CD4-positive, alpha-beta T cell treated with Interferon alpha-2 for 1 hour (primary cell): Measurements from ENCODE around the gene IGFN1.
"Not testable (repeated sequence)": the region's sequence is repeated elsewhere in the genome, so short reads cannot be mapped to it uniquely, and the experiment has no call there.

Experiments used
- DNase-seq, 2 donors: peaks; one replicate each; pipeline ENCODE4 v3.0.0-alpha.2; 2020 to 2022

The IGFN1 gene

DNA sequence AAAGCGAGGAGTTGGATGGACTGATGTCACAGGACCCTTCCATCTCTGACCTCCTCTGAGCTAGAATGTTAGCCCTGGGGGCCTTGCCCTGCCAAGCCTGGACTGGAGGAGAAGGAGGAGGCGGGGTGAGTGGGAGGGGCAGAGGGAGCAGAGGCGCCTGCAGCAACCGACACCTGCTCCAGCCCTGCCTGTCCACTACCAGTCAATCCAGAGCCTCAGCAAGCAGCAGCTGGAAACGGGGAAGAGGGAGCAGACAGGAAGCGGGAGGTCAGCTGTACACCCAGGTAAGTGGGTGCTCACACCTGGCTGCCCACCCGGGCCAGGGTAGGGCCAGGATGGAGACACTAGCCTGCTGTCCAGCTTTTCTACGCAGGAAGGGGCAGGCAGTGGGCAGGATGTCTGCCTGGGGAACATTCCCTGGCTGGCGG, at the start of gene IGFN1:
Gene IGFN1, plus strand, starts transcription at position 201 of the 428 bp plus-strand sequence. CDS start 2,470 bp downstream, outside the sequence.
- no peak for DNase-seq

DNA sequence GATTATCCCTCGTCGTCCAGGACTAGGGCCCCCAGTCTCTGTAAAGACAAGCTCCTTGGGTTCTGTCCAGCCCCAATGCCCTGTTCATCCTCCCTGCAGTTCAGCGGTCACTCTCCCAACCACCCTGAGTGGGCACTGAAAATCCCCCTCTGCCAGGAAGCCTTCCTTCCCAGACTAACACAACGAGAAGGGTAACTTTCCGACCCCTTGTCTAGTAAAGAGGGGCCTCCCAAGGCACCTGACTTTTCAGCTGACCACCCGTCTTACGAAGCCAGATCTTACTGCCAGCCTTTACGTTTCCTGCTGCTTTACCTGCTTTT, 49.7 kb upstream of the IGFN1 start:
- DNase-seq, result no peak

DNA sequence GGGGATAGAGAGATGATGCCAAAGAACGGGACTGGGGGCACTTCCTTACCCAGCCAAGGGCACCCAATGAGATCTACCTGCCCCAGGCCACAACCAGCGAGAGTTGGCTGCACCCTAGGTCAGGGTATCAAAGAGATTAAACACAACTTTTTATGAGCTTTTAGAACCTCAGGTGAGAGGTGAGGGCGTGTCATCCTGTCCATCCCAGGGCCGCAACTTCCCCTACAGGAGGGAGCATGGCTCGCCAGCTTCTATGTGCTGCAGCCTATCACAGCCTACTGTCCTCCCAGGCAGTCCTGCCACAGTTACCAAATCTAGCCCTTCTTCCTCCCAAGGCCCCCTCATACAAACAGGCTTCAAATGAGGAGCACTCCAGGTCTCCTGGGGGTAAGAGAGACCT, 49.2 kb upstream of the IGFN1 start:
- DNase-seq, result no peak

DNA sequence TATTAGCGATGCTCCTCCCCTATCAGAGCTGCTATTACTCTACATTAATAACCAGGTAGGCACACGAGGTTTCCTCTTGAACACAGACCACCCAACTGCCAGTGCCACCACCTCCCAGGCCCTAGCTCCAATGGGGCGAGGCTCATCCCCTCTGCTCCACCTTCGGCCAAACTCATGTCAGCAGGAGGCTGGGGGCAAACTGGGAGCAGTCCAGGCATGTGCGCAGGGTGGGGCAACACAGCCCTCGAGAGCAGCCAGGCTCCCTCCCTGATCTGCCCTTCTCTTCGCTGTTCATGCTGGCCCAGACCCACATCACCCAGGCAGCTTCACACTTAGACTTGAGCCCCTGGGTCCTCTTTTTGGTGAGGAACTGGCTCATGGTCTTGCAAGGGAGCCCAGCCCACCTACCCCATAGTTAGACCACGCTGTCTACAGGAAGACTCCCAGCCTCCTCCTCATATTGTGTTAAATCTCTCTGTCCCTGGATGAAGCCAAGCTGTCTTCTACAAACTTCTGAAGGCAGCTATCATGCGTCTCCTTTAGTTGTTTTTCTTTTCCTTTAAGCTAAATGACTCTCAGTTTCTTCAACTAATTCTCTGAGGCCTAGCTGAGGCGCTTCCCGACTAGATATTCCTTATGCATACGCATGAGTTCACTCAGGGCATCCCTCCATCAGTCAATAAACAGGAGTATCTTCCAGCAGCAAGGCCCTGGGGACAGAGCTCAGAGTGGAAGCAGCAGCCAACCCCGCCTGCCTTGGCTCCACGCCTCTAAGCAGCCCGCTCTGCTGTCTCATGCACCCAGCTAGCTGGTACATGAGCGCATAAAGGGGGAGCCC, 48.4 kb upstream of the IGFN1 start:
- DNase-seq, result no peak

DNA sequence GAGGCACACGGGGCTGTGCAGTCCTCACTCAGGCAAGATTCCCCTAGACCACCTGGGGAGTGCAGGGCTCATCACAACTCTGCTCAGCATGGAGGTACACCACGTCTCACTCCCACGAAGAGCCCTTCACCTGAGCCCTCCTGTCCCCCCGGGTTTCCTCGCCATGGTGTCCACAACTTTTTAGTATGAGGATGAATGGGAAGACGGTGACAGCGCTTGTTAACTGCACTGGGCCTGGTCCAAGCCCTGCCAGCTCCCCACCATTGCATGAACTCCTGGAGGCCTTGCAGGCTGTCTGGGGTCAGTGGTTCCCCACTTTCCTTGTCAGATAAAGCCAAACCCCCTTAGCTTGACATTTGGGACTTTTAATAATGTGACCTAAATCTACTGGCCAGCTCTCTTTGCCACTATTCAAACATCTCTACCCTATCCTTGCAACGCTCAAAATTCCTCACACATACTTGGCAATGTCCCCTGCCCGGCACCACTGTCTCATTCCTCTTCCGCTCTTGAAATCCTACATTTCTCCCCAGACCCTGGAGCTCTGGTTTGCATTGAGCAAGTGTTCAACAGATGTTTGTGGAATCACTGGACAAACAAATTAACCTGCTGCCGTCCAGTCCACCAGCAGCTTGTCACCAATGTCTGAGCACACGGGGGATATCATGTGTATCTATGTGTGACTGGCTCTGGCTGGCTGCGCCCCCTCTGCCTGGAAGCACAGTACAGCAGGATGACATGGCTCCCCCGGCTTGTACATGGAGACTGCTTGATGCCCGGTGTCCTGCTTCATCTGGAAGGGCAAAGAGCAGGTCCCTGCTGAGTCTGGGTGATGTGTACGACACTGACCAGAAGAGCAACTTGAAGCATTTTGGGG, 47.5 kb upstream of the IGFN1 start:
- no peak for DNase-seq

DNA sequence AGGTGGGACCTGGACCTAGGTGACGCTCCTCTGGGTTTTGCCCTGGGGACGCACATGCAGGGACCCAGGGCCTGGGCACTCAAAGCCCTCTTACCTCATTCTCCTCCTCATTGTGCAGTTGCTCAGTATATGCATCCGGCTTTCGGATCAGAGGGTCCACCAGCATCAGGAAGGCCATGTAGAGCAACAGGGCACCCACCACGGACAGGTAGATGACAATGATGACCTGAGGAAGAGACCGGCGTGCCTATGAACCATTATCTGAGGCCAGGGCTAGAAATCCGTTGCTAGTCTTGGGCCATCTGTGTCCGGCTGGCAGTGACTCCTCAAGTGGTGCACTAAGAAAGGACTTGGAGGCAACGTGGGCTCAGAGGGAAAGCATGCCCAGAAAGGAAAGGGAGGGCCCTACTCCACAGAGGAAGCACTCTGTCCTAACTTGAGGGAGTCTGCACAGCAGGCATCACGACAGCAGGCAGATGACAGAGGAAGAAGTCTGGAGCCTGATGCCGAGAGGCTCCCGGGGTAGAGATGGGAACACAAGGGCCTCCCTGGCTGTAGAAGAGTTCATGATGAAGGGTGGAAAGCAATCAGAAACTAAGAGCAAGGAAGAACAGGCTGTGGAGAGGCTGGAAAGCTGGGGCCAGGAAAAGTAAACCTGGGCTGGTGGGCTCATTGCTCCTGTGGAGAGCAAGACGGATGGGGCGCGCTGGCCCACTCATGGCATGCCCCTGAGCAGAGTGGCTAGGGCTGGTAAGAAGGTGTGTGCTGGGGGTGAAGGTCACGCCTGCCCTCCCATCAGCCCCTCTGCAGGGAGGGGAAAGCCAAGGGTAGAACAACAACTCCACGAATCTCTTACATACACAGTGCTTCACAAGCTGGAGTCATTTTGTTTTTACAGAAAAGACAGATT, 46.6 kb upstream of the IGFN1 start:
- DNase-seq, result no peak

DNA sequence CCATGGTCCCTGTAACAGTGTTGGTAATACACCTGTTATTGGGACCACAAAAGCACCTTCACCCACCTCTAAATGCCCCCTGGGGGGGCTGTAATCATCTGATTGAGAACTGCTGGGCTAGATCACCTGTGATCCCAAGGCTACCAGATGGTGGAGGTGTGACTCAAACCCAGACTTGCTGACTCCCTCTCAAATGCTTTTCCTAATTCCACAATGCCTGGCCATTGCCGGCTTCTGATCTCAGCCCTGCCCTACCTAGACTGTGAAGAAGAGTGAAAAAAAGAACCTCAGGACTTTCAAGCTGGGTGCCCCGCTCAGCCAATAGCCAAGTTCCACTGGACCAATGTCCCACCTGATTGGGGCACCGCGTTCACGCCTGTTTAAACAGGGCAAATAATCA, 45.9 kb upstream of the IGFN1 start:
- no peak for DNase-seq

DNA sequence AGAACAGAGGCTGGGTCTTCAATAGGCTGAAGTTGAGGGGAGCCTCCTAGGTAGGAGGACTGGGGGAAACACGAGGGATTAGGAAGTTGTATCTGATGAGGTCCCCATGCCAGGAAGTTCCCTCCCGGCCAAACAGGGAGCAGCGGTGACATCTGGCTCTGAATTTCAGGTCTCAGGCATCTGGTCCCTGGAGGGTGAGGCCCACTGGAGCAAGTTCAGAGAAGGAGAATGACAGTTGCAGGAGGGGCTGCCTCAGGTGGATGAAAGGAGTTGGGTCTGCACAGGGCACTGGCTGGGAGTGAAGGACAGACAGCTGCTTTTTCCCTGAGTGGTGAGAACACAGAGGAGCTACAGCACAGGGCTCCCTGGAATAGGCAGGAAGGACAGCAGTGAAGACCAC, 45.5 kb upstream of the IGFN1 start:
- DNase-seq, result no peak

DNA sequence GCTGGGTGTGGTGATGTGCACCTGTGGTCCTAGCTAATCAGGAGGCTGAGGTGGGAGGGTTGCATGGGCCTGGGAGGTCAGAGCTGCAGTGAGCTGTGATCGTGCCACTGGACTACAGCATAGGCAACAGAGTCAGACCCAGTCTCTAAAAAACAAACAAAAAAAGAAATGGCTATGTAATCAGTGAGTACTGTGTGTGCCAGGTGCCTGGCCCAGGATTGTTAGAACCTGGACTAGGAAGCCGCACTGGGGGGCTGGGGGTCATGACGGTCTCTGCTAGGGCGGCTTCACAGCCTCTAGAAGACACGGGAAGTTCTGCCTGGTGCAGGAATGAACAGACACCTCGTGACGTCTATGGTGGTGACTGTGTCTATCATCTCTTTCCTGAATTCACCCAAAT, 44.8 kb upstream of the IGFN1 start:
- DNase-seq, result no peak

DNA sequence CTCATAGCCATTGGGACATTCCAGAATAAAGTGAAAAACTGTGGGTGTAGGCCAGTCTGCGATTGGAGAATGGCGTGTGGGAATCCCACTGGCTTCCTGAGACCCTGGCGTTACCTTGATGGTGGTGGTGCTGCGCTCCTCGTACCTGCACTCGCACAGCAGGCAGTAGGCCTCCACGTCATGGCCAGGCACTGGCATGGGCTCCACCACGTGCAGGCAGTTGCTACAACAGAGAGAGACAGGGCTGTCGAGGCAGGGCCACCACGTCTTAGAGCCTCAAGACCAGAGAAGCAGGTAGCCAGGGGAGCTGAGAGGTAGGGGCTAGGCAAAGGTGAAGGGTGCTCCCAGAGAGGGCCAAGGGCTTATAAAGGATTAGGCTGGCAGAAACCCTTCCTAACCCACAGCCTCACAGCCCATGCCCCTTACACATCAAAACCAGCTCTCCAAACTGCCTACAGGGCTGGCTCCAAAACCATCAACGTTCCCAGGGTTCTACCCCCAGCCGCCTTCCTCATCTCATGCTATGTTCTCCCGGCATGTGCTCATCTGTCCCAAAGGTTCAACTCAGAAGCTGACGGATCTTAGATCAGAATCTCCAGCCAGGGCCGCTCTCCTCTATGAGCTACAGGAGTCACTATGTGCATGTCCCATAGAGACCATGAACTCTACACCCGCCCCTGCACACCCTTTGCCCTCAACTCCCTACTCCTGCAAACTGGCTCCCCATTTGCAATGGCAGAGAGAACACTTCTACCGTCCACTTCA, 43.8 kb upstream of the IGFN1 start:
- no peak for DNase-seq

DNA sequence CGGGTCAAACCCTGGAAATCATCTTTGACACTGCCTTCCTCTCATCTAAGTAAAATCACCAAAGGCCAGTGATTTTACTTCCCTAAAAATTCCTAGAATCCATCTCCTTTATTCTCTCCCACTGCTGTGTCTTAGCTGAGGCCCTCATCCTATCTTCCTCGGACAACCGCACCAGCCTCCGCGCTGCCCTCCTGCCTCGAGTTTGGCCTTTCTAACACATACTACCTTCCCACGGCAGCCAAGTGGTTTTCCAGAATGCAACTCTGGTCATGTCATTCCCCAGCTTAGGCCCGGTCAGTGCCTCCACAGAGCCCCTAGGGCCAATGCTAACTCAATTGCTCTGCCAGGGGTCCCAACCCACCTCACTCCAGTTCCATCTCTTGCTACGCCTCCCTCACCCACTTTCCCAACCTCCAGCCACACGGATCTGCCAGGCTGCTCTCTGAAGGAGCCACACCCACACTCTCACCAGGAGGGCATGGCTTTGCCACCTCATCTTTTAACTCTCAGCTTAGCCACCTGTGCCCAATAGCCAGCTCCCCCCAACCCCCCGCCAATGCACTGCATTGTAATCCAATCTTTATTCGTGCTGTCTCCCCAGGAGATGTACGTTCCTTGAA, 43.1 kb upstream of the IGFN1 start:
- DNase-seq, result no peak

DNA sequence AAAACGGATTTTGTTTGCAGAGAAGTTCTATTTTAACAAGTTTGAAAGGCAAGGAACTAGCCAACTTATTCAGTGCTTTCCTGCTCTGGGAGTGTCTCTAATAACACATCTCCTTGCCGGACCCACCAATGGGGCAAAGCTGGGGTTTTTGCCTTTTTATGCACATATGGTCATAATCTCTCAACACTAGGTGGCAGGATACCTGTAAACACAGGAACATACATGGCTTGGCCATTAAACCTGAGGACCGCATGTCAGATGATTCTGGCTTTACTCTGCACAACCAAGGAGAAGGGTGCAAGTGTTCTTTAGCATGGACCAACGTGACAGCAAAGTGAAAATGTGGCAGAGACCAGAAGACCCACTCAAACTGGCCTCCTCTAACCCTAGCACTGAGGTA, 41.2 kb upstream of the IGFN1 start:
- DNase-seq, result peak in 1 of 2 donors; percentile 32

DNA sequence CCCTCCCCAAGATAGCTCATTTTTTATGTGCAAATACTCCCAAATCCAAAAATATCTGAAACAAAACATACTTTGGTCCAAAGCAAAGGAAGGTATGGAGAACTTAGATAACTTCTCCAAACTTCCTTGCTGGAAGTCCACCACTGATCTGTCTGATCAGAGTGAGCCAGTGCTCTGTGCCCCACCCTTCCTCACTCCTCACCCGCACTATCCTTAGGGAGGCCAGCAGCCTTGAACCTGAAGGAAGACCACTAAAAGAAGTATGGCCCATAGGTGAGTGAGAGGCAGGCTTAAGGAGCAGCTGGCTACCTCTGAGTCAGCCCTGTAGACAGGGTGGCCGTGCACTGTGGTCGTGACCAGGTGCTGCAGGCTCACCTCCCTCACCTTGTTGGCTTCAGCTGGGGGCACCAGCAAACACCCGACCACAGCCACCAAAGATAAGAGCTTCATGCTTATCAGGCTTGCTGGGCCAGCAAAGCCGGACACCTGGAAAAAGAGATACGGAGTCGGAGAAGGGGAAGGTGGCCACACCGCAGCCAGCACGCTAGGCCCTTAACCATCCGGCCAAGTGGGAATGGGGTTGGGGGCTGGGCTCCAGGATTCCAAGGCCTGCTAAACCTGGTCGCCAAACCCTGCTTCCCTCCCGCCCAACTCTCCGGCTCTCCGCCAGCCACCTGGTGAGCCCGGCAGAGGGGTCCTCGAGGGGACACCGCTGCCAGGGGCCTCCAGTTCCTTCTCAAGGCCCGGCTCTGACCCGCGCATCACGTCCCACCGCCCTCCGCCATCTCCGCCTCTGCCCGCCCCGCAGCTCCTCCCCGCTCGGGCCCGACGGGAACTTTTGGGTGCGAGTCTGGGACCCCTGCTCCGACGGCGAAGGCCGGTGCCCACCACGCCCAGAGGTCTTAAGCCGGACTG, 36.9 kb upstream of the IGFN1 start:
- no peak for DNase-seq

DNA sequence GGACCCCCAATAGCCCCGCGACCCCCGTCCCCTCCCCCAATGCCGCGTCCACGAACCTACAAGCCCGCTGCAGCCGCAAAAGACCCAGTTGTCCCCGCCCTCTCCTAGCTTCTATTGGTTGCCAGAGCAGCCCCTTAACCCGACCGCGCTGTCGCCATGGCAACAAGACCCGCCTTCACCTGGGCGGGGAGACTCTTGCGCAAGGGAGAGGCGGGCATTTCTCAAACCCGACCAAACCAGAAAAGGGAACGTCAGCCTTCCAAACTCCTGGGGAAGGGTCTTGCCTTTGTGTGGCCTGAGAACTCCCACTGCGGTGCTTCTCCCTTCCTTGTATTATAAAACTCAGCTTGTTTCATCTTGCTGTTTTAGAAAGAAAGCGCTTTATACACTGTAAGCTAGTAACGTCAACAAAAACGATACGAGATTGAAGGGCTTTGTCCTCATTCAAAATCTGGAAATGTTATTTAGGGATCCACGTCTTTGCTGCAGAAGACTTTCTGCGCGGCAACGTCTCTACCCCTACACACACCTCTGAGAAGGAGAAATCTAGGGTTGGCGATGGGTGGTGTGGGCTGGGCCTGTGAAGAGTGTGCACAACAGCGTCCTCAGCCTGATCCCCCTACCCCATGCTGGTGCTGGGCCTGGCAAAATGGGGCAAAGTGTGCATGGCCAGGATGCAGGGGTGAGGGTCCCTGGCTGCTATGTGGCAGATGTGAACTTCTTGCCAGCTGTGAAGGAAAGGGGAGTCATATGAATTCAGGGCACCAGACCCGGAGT, 36.0 kb upstream of the IGFN1 start, which contains the start of gene TMEM9:
Gene TMEM9, minus strand, starts transcription at position 86 of the 777 bp plus-strand sequence. CDS start 551 bp downstream, outside the sequence.
- DNase-seq, result peak; percentile 96 to 98

DNA sequence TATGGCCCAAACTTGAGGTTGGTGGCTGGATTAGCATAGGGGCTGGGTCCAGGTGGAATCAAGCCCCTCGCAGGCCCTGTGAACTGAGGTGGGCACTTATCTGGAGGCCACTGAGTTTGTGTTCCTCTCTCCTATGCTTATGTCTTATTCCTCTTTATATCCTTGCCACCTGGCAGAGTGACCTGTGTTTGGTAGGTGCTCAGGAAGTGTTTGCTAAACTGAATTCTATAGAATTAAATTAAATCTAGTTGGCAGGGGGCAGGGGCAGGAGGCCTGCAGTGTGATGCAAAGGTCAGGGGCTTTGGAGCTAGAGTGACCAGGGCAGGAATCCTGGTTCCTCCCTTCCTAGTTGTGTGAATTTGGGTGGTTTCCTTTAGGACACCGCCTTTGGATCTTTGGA, 35.3 kb upstream of the IGFN1 start:
- no peak for DNase-seq

DNA sequence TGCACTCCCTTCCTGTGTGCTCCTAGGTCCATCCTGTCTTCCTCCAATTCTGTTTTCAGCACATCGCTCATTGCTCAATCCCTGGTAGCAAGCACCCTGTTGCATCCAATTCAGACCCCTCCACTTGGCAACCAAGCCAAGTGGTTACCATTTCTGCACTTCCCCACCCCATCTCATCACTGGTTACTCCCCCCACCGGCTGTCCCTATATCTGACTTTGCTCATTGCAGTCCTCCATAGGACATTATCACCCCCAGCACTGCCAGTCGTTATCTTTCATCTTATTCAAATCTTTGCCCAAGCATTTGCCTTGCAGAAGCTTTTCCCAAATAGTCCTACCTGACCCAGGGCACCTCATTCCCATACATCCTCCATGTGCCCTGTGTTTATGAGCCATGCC, 34.3 kb upstream of the IGFN1 start:
- DNase-seq, result no peak

DNA sequence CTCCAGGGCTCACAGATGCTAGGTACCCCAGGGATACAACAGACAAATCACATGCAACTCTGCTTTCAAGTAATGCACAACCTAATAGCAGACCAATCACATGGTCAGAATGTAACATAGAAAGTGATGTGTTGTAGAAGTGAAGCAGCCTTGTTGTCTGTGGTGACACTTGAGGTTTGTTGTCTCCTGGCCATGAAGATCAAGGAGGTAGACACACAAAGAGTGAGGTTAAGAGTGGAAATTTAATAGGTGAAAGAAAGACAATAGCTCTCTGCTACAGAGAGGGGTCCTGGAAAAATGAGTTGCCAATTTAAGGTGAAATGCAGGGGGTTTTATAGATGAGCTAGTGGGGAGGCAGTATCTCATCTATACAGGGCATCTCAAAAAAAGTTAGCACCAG, 33.8 kb upstream of the IGFN1 start:
- DNase-seq, result no peak

DNA sequence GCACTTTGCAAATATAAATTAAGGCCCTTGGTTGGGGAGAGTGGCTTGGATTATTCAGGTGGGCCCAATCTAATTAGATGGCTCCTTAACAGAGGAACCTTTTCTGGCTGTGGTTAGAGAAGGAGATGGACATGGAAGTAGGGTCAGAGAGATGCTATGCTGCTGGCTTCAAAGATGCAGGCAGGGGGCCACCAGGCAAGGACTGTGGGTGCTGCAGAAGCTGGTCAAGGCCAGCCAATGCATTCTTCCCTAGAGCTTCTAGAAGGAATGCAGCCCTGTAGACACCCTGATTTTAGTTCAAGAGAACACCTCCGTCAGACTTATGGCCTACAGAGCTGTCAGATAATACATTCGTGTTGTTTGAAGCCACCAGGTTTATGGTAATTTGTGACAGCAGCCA, 32.7 kb upstream of the IGFN1 start:
- no peak for DNase-seq

DNA sequence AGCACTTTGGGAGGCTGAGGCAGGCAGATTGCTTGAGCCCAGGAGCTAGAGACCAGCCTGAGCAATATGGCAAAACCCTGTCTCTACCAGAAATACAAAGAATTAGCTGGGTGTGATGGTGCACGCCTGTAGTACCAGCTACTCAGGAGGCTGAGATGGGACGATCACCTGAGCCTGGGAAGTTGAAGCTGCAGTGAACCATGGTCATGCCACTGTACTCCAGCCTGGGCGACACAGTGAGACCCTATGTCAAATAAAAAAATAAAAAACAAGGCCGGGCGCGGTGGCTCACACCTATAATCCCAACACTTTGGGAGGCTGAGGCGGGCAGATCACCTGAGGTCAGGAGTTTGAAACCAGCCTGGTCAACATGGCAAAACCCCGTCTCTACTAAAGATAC, 27.6 kb upstream of the IGFN1 start:
- not testable (repeated sequence) for DNase-seq

DNA sequence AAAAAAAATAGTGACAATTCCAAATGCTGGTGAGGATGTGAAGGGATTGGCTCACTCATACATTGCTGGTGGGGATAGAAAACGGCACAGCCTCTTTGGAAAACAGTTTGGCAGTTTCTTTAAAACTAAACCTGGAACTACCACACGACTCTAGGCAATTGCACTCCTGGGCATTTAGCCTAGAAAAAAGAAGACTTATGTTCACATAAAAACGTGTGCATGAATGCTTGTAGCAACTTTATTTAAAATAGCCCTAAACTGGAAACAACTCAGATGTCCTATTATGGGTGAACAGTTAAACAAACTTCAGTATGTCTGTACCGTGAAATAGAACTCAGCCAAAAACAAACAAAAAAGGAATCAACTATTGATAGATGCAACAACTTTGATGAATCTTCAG, 26.9 kb upstream of the IGFN1 start:
- DNase-seq, result no peak
